ENCODE results near the gene SLC24A3. TPM values are rescaled to one million over a fixed set of nuclear protein-coding genes. Genes with fewer than 3 reads are reported as not detected.

The SLC24A3 gene
- total RNA-seq, 1 experiment from 2014 or later = not detected

DNA sequence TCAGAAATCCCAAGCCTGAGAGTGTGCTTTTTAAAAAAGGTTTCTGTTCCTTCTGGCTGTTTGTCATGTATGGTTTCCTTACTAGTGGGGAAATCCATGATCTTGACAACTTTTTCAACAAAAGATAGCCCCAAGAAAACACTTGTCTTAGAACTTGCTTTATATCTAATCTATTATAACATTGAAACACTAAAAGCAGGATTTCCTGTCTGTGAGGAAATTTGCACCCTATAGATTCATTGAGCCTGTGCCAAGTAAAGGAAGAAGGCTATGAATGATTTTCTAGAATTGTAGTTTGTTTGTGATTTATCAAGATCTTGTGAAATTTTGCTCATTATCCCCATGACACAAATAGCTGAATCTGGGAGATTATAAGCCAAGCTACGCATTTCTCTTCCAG lies 307.0 kb downstream of the SLC24A3 start:
- H3K79me2 ChIP-seq (ENCODE audit: low read depth) = no peaks in the 10 kb centered on the region
- H2AFZ ChIP-seq = no peak overlapping the region
- H4K20me1 ChIP-seq (ENCODE audit: insufficient read depth) = no peaks in the 10 kb centered on the region
- DNase-seq = no peak
- H3F3A ChIP-seq (ENCODE audit: insufficient read depth, low read depth) = no peaks in the 10 kb centered on the region
- BruUV-seq (replicated peaks) = no TSS peak
- intact Hi-C loops (cut with micrococcal nuclease; ENCODE audit: unreplicated experiment) = no loop called here
- no peak overlapping the region for H3K27ac ChIP-seq
- no peaks in the 10 kb centered on the region for H3K9me2 ChIP-seq (ENCODE audit: insufficient read depth)
- no peaks in the 10 kb centered on the region for H3K9me3 ChIP-seq (ENCODE audit: insufficient read depth, low read depth)
- H3K27me3 ChIP-seq (ENCODE audit: insufficient read depth, low read depth) = peaks cover 53% of the 10 kb centered on the region
- no peaks in the 10 kb centered on the region for H3K36me3 ChIP-seq (ENCODE audit: low read depth)
- no peak overlapping the region for H3K4me3 ChIP-seq
- ChIA-PET CTCF (no interaction called here), POLR2A (ENCODE audit: unreplicated experiment) (no interaction called here)
- H3K4me1 ChIP-seq (replicated peaks; ENCODE audit: insufficient read depth) = no peaks in the 10 kb centered on the region
- no peak overlapping the region for H3K4me2 ChIP-seq
- TF ChIP-seq EZH2 (IDR thresholded peaks at IDR 0.05; ENCODE audit: low read depth) = no peak
- TF ChIP-seq, protein P1, sequence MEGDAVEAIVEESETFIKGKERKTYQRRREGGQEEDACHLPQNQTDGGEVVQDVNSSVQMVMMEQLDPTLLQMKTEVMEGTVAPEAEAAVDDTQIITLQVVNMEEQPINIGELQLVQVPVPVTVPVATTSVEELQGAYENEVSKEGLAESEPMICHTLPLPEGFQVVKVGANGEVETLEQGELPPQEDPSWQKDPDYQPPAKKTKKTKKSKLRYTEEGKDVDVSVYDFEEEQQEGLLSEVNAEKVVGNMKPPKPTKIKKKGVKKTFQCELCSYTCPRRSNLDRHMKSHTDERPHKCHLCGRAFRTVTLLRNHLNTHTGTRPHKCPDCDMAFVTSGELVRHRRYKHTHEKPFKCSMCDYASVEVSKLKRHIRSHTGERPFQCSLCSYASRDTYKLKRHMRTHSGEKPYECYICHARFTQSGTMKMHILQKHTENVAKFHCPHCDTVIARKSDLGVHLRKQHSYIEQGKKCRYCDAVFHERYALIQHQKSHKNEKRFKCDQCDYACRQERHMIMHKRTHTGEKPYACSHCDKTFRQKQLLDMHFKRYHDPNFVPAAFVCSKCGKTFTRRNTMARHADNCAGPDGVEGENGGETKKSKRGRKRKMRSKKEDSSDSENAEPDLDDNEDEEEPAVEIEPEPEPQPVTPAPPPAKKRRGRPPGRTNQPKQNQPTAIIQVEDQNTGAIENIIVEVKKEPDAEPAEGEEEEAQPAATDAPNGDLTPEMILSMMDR (conservative IDR thresholded peaks at IDR 0.05) = no peak

DNA sequence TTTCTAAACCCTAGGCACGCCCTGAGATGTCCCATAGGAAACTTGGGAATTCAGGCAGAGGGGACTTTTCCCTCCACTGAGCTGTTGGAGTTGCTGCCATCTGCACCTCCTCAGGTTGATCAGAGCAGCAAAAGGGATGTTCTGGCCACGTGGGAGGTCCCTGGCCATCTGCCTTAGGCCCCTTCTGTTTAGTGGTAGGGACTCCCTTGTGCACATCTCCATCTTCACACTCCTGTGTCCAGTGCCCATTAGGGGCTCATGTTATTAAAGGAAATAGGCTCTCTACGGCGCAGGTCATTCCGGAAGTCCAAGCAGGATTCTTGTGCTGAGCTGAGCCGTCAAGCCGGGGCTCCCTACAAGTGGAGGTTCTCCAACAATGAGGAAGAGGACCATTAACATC lies 307.8 kb downstream of the SLC24A3 start:
- Histone ChIP-seq H3K27me3 (ENCODE audit: insufficient read depth, low read depth) (peaks cover 59% of the 10 kb centered on the region), H3K4me1 (replicated peaks; ENCODE audit: insufficient read depth) (no peaks in the 10 kb centered on the region), H2AFZ (no peak overlapping the region), H3K9me2 (ENCODE audit: insufficient read depth) (no peaks in the 10 kb centered on the region), H3F3A (ENCODE audit: insufficient read depth, low read depth) (no peaks in the 10 kb centered on the region), H3K36me3 (ENCODE audit: low read depth) (no peaks in the 10 kb centered on the region), H3K9me3 (ENCODE audit: insufficient read depth, low read depth) (no peaks in the 10 kb centered on the region), H3K27ac (no peak overlapping the region), H3K4me2 (no peak overlapping the region), H4K20me1 (ENCODE audit: insufficient read depth) (no peaks in the 10 kb centered on the region), H3K4me3 (no peak overlapping the region), H3K79me2 (ENCODE audit: low read depth) (no peaks in the 10 kb centered on the region)
- intact Hi-C loops (cut with micrococcal nuclease; ENCODE audit: unreplicated experiment) = no loop called here
- no TSS peak for BruUV-seq (replicated peaks)
- ChIA-PET POLR2A (ENCODE audit: unreplicated experiment) (no interaction called here), CTCF (no interaction called here)
- no peak for DNase-seq
- TF ChIP-seq EZH2 (IDR thresholded peaks at IDR 0.05; ENCODE audit: low read depth) = no peak
- TF ChIP-seq, protein P1 (conservative IDR thresholded peaks at IDR 0.05) = no peak

DNA sequence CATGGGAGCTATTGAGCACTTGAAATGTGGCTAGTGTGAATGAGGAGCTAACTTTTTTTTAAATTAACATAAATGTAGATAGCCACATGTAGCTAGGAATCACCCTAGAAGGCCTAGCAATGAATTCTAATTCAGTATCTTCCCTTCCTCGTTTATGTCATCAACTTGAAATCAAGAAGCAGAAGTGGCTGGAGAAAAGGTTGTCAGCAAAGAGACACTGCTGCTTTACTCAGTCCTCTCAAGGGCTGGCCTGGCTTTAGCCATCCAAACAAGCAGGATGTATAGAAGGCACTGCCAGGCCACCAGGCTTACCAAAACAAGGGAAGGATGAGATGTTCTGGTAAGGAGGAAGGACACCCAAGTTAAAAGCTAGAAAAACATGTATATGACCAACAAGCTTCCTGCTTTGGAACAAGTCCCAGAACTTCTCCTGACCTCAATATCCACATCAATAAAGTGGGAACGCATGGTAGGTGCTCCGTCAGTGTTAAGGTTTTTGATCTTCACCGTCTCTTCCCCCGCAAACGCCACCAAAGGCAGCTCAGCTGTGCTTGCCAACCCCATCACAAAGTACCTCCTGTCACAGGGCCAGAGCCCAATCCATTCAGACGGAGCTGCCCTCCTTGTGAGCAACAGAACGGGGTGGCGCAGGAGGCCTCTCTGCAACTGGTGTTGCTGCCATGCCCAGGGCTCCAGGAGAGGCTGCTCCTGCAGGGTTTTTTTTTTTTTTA lies 309.8 kb downstream of the SLC24A3 start:
- H3F3A ChIP-seq (ENCODE audit: insufficient read depth, low read depth) = no peaks in the 10 kb centered on the region
- DNase-seq = no peak
- no peak overlapping the region for H3K4me3 ChIP-seq
- intact Hi-C loops (cut with micrococcal nuclease; ENCODE audit: unreplicated experiment) = no loop called here
- no peaks in the 10 kb centered on the region for H3K9me3 ChIP-seq (ENCODE audit: insufficient read depth, low read depth)
- no peak overlapping the region for H2AFZ ChIP-seq
- H4K20me1 ChIP-seq (ENCODE audit: insufficient read depth) = no peaks in the 10 kb centered on the region
- POLR2A ChIA-PET (ENCODE audit: unreplicated experiment) = no interaction called here
- H3K9me2 ChIP-seq (ENCODE audit: insufficient read depth) = no peaks in the 10 kb centered on the region
- no peaks in the 10 kb centered on the region for H3K79me2 ChIP-seq (ENCODE audit: low read depth)
- BruUV-seq (replicated peaks) = no TSS peak
- no peaks in the 10 kb centered on the region for H3K4me1 ChIP-seq (replicated peaks; ENCODE audit: insufficient read depth)
- no peak overlapping the region for H3K27ac ChIP-seq
- CTCF ChIA-PET = no interaction called here
- no peak overlapping the region for H3K4me2 ChIP-seq
- no peaks in the 10 kb centered on the region for H3K36me3 ChIP-seq (ENCODE audit: low read depth)
- H3K27me3 ChIP-seq (ENCODE audit: insufficient read depth, low read depth) = peaks cover 79% of the 10 kb centered on the region
- TF ChIP-seq, protein P1 (conservative IDR thresholded peaks at IDR 0.05) = no peak
- TF ChIP-seq EZH2 (IDR thresholded peaks at IDR 0.05; ENCODE audit: low read depth) = no peak

All from PC-9 (cell line).